ENCODE measurements around the gene SEC24A. TPM values are rescaled to one million over a fixed set of nuclear protein-coding genes. Genes with fewer than 3 reads are reported as not detected.
"Not testable (repeated sequence)": the region's sequence is repeated elsewhere in the genome, so short reads cannot be mapped to it uniquely, and the experiment has no call there.

SEC24A gene
- total RNA-seq, 4 donors from 2014 or later: 12.8 to 17.9 (median 14.7) TPM

- no peak overlapping the region for H3K4me3 ChIP-seq
- WGBS: 90% methylated on average over 8 of the region's 8 CpGs
Observed at GRCh38 chr5:134656690-134657089, 8.1 kb downstream of the SEC24A start.

DNA sequence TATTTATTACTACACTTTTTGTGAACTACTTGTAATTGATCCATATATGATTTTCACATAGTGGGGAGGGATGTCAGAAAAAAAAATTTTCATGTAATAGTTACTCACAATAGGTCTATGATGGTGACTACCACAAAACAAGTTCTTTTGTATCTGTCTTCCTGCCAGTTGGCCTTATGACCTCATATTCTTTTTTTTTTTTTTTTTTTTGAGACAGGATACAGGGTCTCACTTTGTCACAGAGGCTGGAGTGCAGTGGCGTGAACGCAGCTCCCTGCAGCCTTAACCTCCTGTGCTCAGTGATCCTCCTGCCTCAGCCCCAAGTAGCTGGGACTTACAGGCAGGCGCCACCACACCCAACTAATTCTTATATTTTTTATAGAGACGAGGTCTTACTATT lies 10.9 kb downstream of the SEC24A start:
- Histone ChIP-seq H3K4me3 (no peak overlapping the region), H3K27me3 (no peaks in the 10 kb centered on the region), H3K27ac (replicated peaks in 1 of 4) (no peak overlapping the region), H3K36me3 (peaks cover 9 to 34% (median 28%) of the 10 kb centered on the region in 4 donors), H3K4me1 (peaks cover 0 to 5% (median 0%) of the 10 kb centered on the region in 4 donors), H3K9me3 (no peaks in the 10 kb centered on the region)
- intact Hi-C loops (cut with DNase I): no loop called here
- TF ChIP-seq EP300 (IDR thresholded peaks at IDR 0.05) (no peak), POLR2A (IDR thresholded peaks at IDR 0.05; ENCODE audit: low read depth) (no peak), POLR2AphosphoS5 (IDR thresholded peaks at IDR 0.05) (no peak)
- TF ChIP-seq, protein P1, sequence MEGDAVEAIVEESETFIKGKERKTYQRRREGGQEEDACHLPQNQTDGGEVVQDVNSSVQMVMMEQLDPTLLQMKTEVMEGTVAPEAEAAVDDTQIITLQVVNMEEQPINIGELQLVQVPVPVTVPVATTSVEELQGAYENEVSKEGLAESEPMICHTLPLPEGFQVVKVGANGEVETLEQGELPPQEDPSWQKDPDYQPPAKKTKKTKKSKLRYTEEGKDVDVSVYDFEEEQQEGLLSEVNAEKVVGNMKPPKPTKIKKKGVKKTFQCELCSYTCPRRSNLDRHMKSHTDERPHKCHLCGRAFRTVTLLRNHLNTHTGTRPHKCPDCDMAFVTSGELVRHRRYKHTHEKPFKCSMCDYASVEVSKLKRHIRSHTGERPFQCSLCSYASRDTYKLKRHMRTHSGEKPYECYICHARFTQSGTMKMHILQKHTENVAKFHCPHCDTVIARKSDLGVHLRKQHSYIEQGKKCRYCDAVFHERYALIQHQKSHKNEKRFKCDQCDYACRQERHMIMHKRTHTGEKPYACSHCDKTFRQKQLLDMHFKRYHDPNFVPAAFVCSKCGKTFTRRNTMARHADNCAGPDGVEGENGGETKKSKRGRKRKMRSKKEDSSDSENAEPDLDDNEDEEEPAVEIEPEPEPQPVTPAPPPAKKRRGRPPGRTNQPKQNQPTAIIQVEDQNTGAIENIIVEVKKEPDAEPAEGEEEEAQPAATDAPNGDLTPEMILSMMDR (IDR thresholded peaks at IDR 0.05): no peak
- 97% methylated on average over 4 of the region's 4 CpGs for WGBS
- DNase-seq (ENCODE audit: extremely low spot score): no peak

More at GRCh38 chr5:134656690-134657089, 8.1 kb downstream of the SEC24A start:
- intact Hi-C loops (cut with DNase I): no loop called here
- Histone ChIP-seq H3K36me3 (peaks cover 4 to 11% (median 9%) of the 10 kb centered on the region in 4 donors), H3K27ac (replicated peaks in 1 of 4) (no peak overlapping the region), H3K27me3 (no peaks in the 10 kb centered on the region), H3K9me3 (no peaks in the 10 kb centered on the region), H3K4me1 (peaks cover 0 to 13% (median 5%) of the 10 kb centered on the region in 4 donors)
- TF ChIP-seq POLR2AphosphoS5 (IDR thresholded peaks at IDR 0.05) (no peak), POLR2A (IDR thresholded peaks at IDR 0.05; ENCODE audit: low read depth) (no peak), EP300 (IDR thresholded peaks at IDR 0.05) (no peak)
- TF ChIP-seq, protein P1 (IDR thresholded peaks at IDR 0.05): no peak
- DNase-seq (ENCODE audit: extremely low spot score): no peak

DNA sequence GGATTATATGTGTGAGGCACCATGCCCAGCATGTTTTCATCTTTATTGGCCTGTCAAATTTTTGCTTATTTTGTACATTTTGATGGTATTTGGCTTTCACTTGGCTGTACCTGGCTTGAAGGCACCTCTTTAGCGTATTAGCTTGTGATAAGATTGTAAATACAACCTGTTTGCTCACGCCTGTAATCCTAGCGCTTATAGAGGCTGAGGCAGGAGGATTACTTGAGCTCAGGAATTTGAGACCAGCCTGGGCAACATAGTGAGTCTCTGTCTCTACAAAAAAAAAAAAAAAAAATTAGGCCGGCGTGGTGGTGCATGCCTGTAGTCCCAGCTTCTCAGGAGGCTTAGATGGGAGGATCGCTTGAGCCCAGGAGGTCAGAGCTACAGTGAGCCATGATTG lies 11.3 kb downstream of the SEC24A start:
- TF ChIP-seq POLR2A (IDR thresholded peaks at IDR 0.05; ENCODE audit: low read depth) (no peak), EP300 (IDR thresholded peaks at IDR 0.05) (no peak), POLR2AphosphoS5 (IDR thresholded peaks at IDR 0.05) (no peak)
- TF ChIP-seq, protein P1 (IDR thresholded peaks at IDR 0.05): no peak
- DNase-seq (ENCODE audit: extremely low spot score): no peak

DNA sequence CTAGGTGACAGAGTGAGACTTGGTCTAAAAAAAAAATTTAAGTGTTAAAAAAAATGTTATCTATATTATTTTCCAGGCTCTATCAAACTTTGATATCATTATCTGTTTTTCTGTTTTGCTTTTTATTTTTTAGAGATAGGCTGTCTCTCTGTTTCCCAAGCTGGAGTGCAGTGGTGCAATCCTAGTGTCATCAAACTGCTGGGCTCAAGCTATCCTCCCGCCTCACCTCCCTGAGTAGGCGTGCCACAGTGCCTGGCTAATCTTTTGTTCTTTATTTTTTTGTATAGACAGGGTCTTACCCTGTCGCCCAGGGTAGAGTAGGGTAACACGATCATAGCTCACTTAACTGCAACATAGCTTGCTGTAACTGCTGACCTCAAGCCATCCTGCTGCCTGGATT lies 14.4 kb downstream of the SEC24A start:
- no peaks in the 10 kb centered on the region for H3K27me3 ChIP-seq
- WGBS: 99% methylated on average over 4 of the region's 4 CpGs
- no peak for DNase-seq (ENCODE audit: extremely low spot score)
- no peak overlapping the region for H3K27ac ChIP-seq (replicated peaks in 1 of 4)
- TF ChIP-seq, protein P1 (IDR thresholded peaks at IDR 0.05): no peak
- TF ChIP-seq EP300 (IDR thresholded peaks at IDR 0.05): no peak
- TF ChIP-seq POLR2A (IDR thresholded peaks at IDR 0.05; ENCODE audit: low read depth): no peak
- no peak for TF ChIP-seq POLR2AphosphoS5 (IDR thresholded peaks at IDR 0.05)
- no peaks in the 10 kb centered on the region for H3K9me3 ChIP-seq
- H3K4me3 ChIP-seq: no peak overlapping the region
- intact Hi-C loops (cut with DNase I): no loop called here
- H3K36me3 ChIP-seq: peaks cover 11 to 53% (median 37%) of the 10 kb centered on the region in 4 donors
- peaks cover 0 to 5% (median 0%) of the 10 kb centered on the region in 4 donors for H3K4me1 ChIP-seq

More for the DNA sequence above, 11.3 kb downstream of the SEC24A start:
- H3K4me3 ChIP-seq: no peak overlapping the region
- over 99% methylated on average over 6 of the region's 6 CpGs for WGBS
- no peaks in the 10 kb centered on the region for H3K9me3 ChIP-seq
- no peaks in the 10 kb centered on the region for H3K27me3 ChIP-seq
- intact Hi-C loops (cut with DNase I): no loop called here
- no peak overlapping the region for H3K27ac ChIP-seq (replicated peaks in 1 of 4)
- peaks cover 0 to 5% (median 0%) of the 10 kb centered on the region in 4 donors for H3K4me1 ChIP-seq
- H3K36me3 ChIP-seq: peaks cover 9 to 34% (median 28%) of the 10 kb centered on the region in 4 donors

DNA sequence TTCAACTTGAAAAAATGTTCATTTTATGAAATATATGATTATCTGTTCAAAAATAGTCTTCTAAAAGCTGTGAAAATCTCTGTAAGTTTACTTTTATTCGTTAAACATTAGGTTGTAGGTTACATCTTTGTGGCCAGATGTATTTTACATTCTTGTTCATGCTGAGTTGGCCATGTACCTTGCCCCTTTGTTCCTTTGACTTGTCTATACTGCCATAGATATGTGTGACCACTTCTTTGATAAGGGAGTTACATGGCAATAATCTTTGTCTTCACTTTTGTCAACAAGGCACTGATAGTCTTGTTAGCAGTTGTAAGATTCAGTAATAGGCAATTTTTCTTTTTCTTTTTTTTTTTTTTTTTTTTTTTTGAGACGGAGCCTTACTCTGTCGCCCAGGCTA lies 15.9 kb downstream of the SEC24A start:
- intact Hi-C loops (cut with DNase I): no loop called here
- 93% methylated on average over 3 of the region's 3 CpGs for WGBS

GRCh38 chr5:134673546-134673945 lies 25.0 kb downstream of the SEC24A start:
- H3K27me3 ChIP-seq; intact Hi-C loops (cut with DNase I); H3K9me3 ChIP-seq; DNase-seq (ENCODE audit: extremely low spot score); H3K4me1 ChIP-seq; H3K4me3 ChIP-seq; H3K27ac ChIP-seq (replicated peaks in 1 of 4): not testable (repeated sequence)
- H3K36me3 ChIP-seq: peaks cover 53 to 100% (median 93%) of the 10 kb centered on the region in 4 donors
- 92% methylated on average over 4 of the region's 4 CpGs for WGBS

More for the DNA sequence above, 15.9 kb downstream of the SEC24A start:
- Histone ChIP-seq H3K27me3 (no peaks in the 10 kb centered on the region), H3K36me3 (peaks cover 15 to 68% (median 48%) of the 10 kb centered on the region in 4 donors), H3K4me3 (no peak overlapping the region), H3K4me1 (peaks cover 0 to 5% (median 0%) of the 10 kb centered on the region in 4 donors), H3K9me3 (no peaks in the 10 kb centered on the region), H3K27ac (replicated peaks in 1 of 4) (no peak overlapping the region)
- TF ChIP-seq POLR2A (IDR thresholded peaks at IDR 0.05; ENCODE audit: low read depth) (no peak), POLR2AphosphoS5 (IDR thresholded peaks at IDR 0.05) (no peak), EP300 (IDR thresholded peaks at IDR 0.05) (no peak)
- TF ChIP-seq, protein P1 (IDR thresholded peaks at IDR 0.05): no peak
- DNase-seq (ENCODE audit: extremely low spot score): no peak

DNA sequence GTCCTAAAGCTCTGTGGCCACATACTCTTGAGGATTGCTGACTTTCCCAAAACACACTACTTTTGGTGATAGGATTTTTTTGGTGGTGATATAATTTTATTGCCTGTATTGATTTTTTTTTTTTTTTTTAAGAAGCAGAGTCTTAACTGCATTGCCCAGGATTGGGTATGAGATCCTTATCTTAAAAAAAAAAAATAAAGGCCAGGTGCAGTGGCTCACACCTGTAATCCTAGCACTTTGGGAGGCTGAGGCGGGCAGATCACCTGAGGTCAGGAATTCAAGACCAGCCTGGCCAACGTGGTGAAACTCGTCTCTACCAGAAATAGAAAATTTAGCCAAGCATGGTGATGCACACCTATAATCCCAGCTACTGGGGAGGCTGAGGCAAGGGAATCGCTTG lies 28.8 kb downstream of the SEC24A start:
- H3K4me1 ChIP-seq; DNase-seq (ENCODE audit: extremely low spot score); H3K27me3 ChIP-seq; H3K9me3 ChIP-seq; intact Hi-C loops (cut with DNase I); H3K4me3 ChIP-seq; H3K27ac ChIP-seq (replicated peaks in 1 of 4): not testable (repeated sequence)
- peaks cover 69 to 100% (median 93%) of the 10 kb centered on the region in 4 donors for H3K36me3 ChIP-seq
- 88% methylated on average over 4 of the region's 4 CpGs for WGBS

All from esophagus muscularis mucosa (tissue), 4 donors.